Loucy (cell line): ENCODE measurements around the gene KANSL1.

ENCODE experiments used
- H2AFZ ChIP-seq: fragments of 200-600 bp; sonication (generic); 2 replicates; pipeline ENCODE4 v1.6.0; 2016; ENCODE audit warnings: antibody characterized with exemption, mild to moderate bottlenecking, low read length, moderate library complexity
- H3F3A ChIP-seq: fragments of 200-600 bp; 2 replicates; pipeline ENCODE4 v1.6.0; 2016; ENCODE audit warnings: antibody characterized with exemption, low read depth, mild to moderate bottlenecking
- H3K27me3 ChIP-seq: fragments of 200-600 bp; sonication (generic); 2 replicates; pipeline ENCODE4 v1.6.1; 2014; ENCODE audit warnings: low read length, mild to moderate bottlenecking; ENCODE audit not compliant: insufficient read depth, poor library complexity, severe bottlenecking
- H3K36me3 ChIP-seq: fragments of 200-600 bp; sonication (generic); 2 replicates; pipeline ENCODE4 v1.6.1; 2016; ENCODE audit warnings: low read length; ENCODE audit not compliant: insufficient read depth
- H3K4me1 ChIP-seq: fragments of 200-600 bp; sonication (generic); 2 replicates; pipeline ENCODE4 v1.5.1; 2014; ENCODE audit warnings: low read length, mild to moderate bottlenecking; ENCODE audit not compliant: insufficient read depth, poor library complexity, severe bottlenecking
- H3K4me2 ChIP-seq: fragments of 200-600 bp; sonication (generic); 2 replicates; pipeline ENCODE4 v1.6.0; 2014; ENCODE audit warnings: antibody characterized with exemption, low read length, low read depth, mild to moderate bottlenecking; ENCODE audit not compliant: poor library complexity, severe bottlenecking
- H3K4me3 ChIP-seq: fragments of 200-600 bp; sonication (generic); 2 replicates; pipeline ENCODE4 v1.5.1; 2014; ENCODE audit warnings: low read length, mild to moderate bottlenecking, mixed read lengths; ENCODE audit not compliant: poor library complexity, severe bottlenecking
- H3K79me2 ChIP-seq: fragments of 200-600 bp; sonication (generic); 2 replicates; pipeline ENCODE4 v1.6.1; 2014; ENCODE audit warnings: low read length; ENCODE audit not compliant: insufficient read depth
- H3K9ac ChIP-seq: fragments of 200-600 bp; sonication (generic); 2 replicates; pipeline ENCODE4 v1.6.0; 2014; ENCODE audit warnings: mild to moderate bottlenecking, low read depth, low read length, moderate library complexity; ENCODE audit not compliant: poor library complexity, severe bottlenecking
- H3K9me2 ChIP-seq: fragments of 200-600 bp; sonication (generic); replicated peaks from 2 replicates; pipeline ENCODE4 v1.6.1; 2016; ENCODE audit warnings: low read depth, low read length, mixed read lengths
- H3K9me3 ChIP-seq: fragments of 200-600 bp; sonication (generic); 2 replicates; pipeline ENCODE4 v1.6.1; 2014; ENCODE audit warnings: mild to moderate bottlenecking, antibody characterized with exemption, low read length, low read depth; ENCODE audit not compliant: insufficient read depth
- H4K20me1 ChIP-seq: fragments of 200-600 bp; sonication (generic); 2 replicates; pipeline ENCODE4 v1.6.0; 2014; ENCODE audit warnings: antibody characterized with exemption, low read length, mild to moderate bottlenecking; ENCODE audit not compliant: insufficient read depth, poor library complexity, severe bottlenecking
- EZH2phosphoT487 ChIP-seq: fragments of 200-600 bp; IDR thresholded peaks from 2 replicates; pipeline ENCODE4 v1.6.1; 2018; ENCODE audit warnings: antibody characterized with exemption, mild to moderate bottlenecking, moderate library complexity, borderline replicate concordance
- TF ChIP-seq, protein P1 (sequence below): fragments of 200-600 bp; sonication (generic); conservative IDR thresholded peaks from 2 replicates; pipeline ENCODE4 v1.5.1; 2014; ENCODE audit warnings: mild to moderate bottlenecking, antibody characterized with exemption, low read length

The KANSL1 gene

GRCh38 chr17:46200197-46200596 lies 7.0 kb upstream of the KANSL1 start:
- Histone ChIP-seq H3K4me1 (peaks cover 20% of the 10 kb centered on the region), H3K4me2 (no peak overlapping the region), H4K20me1 (peaks cover 4% of the 10 kb centered on the region), H2AFZ (no peak overlapping the region), H3K9me2 (no peaks in the 10 kb centered on the region), H3K79me2 (peaks cover 96% of the 10 kb centered on the region), H3K4me3 (no peak overlapping the region), H3K9ac (no peak overlapping the region), H3K27me3 (no peaks in the 10 kb centered on the region), H3K9me3 (no peaks in the 10 kb centered on the region), H3K36me3 (no peaks in the 10 kb centered on the region), H3F3A (no peaks in the 10 kb centered on the region)
- no peak for TF ChIP-seq EZH2phosphoT487
- TF ChIP-seq, protein P1, sequence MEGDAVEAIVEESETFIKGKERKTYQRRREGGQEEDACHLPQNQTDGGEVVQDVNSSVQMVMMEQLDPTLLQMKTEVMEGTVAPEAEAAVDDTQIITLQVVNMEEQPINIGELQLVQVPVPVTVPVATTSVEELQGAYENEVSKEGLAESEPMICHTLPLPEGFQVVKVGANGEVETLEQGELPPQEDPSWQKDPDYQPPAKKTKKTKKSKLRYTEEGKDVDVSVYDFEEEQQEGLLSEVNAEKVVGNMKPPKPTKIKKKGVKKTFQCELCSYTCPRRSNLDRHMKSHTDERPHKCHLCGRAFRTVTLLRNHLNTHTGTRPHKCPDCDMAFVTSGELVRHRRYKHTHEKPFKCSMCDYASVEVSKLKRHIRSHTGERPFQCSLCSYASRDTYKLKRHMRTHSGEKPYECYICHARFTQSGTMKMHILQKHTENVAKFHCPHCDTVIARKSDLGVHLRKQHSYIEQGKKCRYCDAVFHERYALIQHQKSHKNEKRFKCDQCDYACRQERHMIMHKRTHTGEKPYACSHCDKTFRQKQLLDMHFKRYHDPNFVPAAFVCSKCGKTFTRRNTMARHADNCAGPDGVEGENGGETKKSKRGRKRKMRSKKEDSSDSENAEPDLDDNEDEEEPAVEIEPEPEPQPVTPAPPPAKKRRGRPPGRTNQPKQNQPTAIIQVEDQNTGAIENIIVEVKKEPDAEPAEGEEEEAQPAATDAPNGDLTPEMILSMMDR: no peak

DNA sequence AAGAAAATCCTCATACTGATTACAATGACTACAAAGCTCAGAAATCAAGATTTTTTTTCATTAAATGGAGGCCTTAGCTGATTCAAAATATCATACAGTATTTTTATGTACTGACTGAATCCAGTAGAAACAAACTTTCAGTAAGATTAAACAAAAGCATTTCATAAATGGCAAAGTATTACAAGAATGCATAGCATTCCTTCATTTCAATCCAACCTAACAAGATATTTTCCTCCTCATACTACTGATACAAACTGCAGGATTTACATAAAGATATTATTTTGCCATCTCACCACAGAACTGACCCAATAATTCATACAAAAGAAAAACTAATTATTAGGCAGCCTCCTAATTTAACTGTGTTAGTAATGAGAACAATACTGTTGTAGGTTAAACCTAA lies 6.2 kb upstream of the KANSL1 start:
- Histone ChIP-seq H3K4me2 (no peak overlapping the region), H3K9me3 (no peaks in the 10 kb centered on the region), H3K36me3 (no peaks in the 10 kb centered on the region), H3K4me3 (no peak overlapping the region), H2AFZ (no peak overlapping the region), H4K20me1 (peaks cover 4% of the 10 kb centered on the region), H3K79me2 (peaks cover 88% of the 10 kb centered on the region), H3K9me2 (no peaks in the 10 kb centered on the region), H3K4me1 (peaks cover 28% of the 10 kb centered on the region), H3K9ac (no peak overlapping the region), H3K27me3 (no peaks in the 10 kb centered on the region), H3F3A (peaks cover 5% of the 10 kb centered on the region; the same call in 1 of the 2 replicates)
- TF ChIP-seq, protein P1: no peak
- TF ChIP-seq EZH2phosphoT487: no peak

GRCh38 chr17:46198233-46198632 lies 5.0 kb upstream of the KANSL1 start:
- Histone ChIP-seq H2AFZ (no peak overlapping the region), H3K9me2 (no peaks in the 10 kb centered on the region), H3K27me3 (no peaks in the 10 kb centered on the region), H4K20me1 (peaks cover 4% of the 10 kb centered on the region), H3K9me3 (no peaks in the 10 kb centered on the region), H3K36me3 (no peaks in the 10 kb centered on the region), H3F3A (peaks cover 8% of the 10 kb centered on the region; the same call in 1 of the 2 replicates), H3K4me1 (peaks cover 31% of the 10 kb centered on the region), H3K9ac (no peak overlapping the region), H3K4me2 (no peak overlapping the region), H3K79me2 (peaks cover 77% of the 10 kb centered on the region), H3K4me3 (no peak overlapping the region)
- TF ChIP-seq, protein P1: no peak
- TF ChIP-seq EZH2phosphoT487: no peak
